GM12878 (cell line): ENCODE results near the gene HSPBP1. TPM values are rescaled to one million over a fixed set of nuclear protein-coding genes. Genes with fewer than 3 reads are reported as not detected.

Source experiments
- CEBPB ChIP-seq, 2 experiments: fragments of 150-350 bp in 1 of 2; IDR thresholded peaks; 2 replicates each; pipeline ENCODE4 v1.6.1; 2012 to 2014; ENCODE audit warnings: low read depth in 2 of 2, low read length in 2 of 2, borderline replicate concordance in 1 of 2, inconsistent platforms in 1 of 2
- EED ChIP-seq: sonication (generic); IDR thresholded peaks from 2 replicates; pipeline ENCODE4 v1.6.1; 2016; ENCODE audit warnings: antibody characterized with exemption, low read depth
- ELK1 ChIP-seq: IDR thresholded peaks from 2 replicates; pipeline ENCODE4 v1.6.1; 2012; ENCODE audit warnings: low read depth, low read length, improper control_type of control experiment
- EP300 ChIP-seq, 2 experiments: fragments of 150-350 bp in 1 of 2; IDR thresholded peaks; 2 replicates each; pipeline ENCODE4 v1.6.1; 2011 to 2012; ENCODE audit warnings: low read depth in 2 of 2, low read length in 2 of 2, borderline replicate concordance in 1 of 2, improper control_type of control experiment in 1 of 2, inconsistent platforms in 1 of 2; ENCODE audit not compliant: control insufficient read depth in 1 of 2
- EZH2 ChIP-seq: IDR thresholded peaks from 2 replicates; pipeline ENCODE4 v1.6.1; 2012; ENCODE audit warnings: low read depth, mild to moderate bottlenecking, control low read depth, inconsistent platforms, low read length, borderline replicate concordance; ENCODE audit not compliant: control insufficient read depth
- FOS ChIP-seq: IDR thresholded peaks from 3 replicates; pipeline ENCODE4 v1.6.1; 2011; ENCODE audit warnings: borderline replicate concordance; ENCODE audit not compliant: insufficient read length; ENCODE audit errors: extremely low read depth
- HDAC6 ChIP-seq: fragments of 200-600 bp; sonication (generic); IDR thresholded peaks from one replicate; pipeline ENCODE4 v1.8.0; 2017; ENCODE audit warnings: antibody characterized with exemption; ENCODE audit not compliant: unreplicated experiment
- KAT2A ChIP-seq: conservative IDR thresholded peaks from 2 replicates; pipeline ENCODE4 v1.6.1; 2011; ENCODE audit warnings: low read depth, low read length; ENCODE audit not compliant: control insufficient read depth
- LARP7 ChIP-seq: fragments of 450-650 bp; IDR thresholded peaks from 2 replicates; pipeline ENCODE4 v1.6.1; 2017; ENCODE audit warnings: mild to moderate bottlenecking
- MTA3 ChIP-seq: IDR thresholded peaks from 2 replicates; pipeline ENCODE4 v1.6.1; 2012; ENCODE audit warnings: low read length, inconsistent platforms, borderline replicate concordance
- NFYA ChIP-seq: IDR thresholded peaks from 2 replicates; pipeline ENCODE4 v1.6.1; 2011; ENCODE audit warnings: low read depth, mild to moderate bottlenecking, low read length, improper control_type of control experiment, borderline replicate concordance
- NR2F1 ChIP-seq: fragments of 450-650 bp; conservative IDR thresholded peaks from 2 replicates; pipeline ENCODE4 v1.6.1; 2017; ENCODE audit warnings: mild to moderate bottlenecking
- PAX8 ChIP-seq: fragments of 450-650 bp; IDR thresholded peaks from 2 replicates; pipeline ENCODE4 v1.6.1; 2017; ENCODE audit warnings: mild to moderate bottlenecking, moderate library complexity
- RAD51 ChIP-seq: fragments of 450-650 bp; IDR thresholded peaks from 2 replicates; pipeline ENCODE4 v1.6.1; 2016; ENCODE audit warnings: moderate library complexity, mild to moderate bottlenecking, inconsistent platforms
- REST ChIP-seq: IDR thresholded peaks from 2 replicates; pipeline ENCODE4 v1.6.1; 2012; ENCODE audit warnings: mild to moderate bottlenecking, low read depth, low read length
- RFX5 ChIP-seq: IDR thresholded peaks from 2 replicates; pipeline ENCODE4 v1.6.1; 2011; ENCODE audit warnings: low read depth, low read length, improper control_type of control experiment
- SMAD1 ChIP-seq: fragments of 450-650 bp; IDR thresholded peaks from 2 replicates; pipeline ENCODE4 v1.6.1; 2018; ENCODE audit warnings: mild to moderate bottlenecking, low read depth; ENCODE audit not compliant: partially characterized antibody
- YBX1 ChIP-seq: fragments of 450-650 bp; IDR thresholded peaks from 2 replicates; pipeline ENCODE4 v1.6.1; 2016; ENCODE audit warnings: antibody characterized with exemption
- ZNF207 ChIP-seq: fragments of 450-650 bp; IDR thresholded peaks from 2 replicates; pipeline ENCODE4 v1.6.1; 2014; ENCODE audit warnings: antibody characterized with exemption, mild to moderate bottlenecking, borderline replicate concordance
- ZZZ3 ChIP-seq: IDR thresholded peaks from 2 replicates; pipeline ENCODE4 v1.6.1; 2011; ENCODE audit warnings: low read depth; ENCODE audit not compliant: control insufficient read depth, insufficient read length
- polyA plus RNA-seq, 11 experiments: library from polyadenylated mRNA; depleted of rRNA in 4 of 11; unstranded in 6 of 11; stranded (reverse) in 5 of 11; fragments of >200 nt; fragmentation: Nextera tagmentation in 4 of 11; fragmentation: Illumina TruSeq in 1 of 11; extraction: Ambion mirVana in 4 of 11; extraction: Trizol in 1 of 11; gene quantifications; 1 replicate in 1 of 11; 2 replicates in 10 of 11; pipeline versions ENCODE4 v1.2.1 to v1.2.3, GENCODE V29; 2011 to 2016; ENCODE audit warnings: inconsistent platforms in 2 of 11, missing spikeins in 2 of 11, low read depth in 1 of 11
- total RNA-seq, 4 experiments: library from RNA; depleted of rRNA in 3 of 4; stranded (reverse); fragments of >200 nt in 3 of 4; fragmentation: Illumina TruSeq in 1 of 4; extraction: Trizol in 1 of 4; gene quantifications; 2 replicates each; pipeline versions ENCODE4 v1.2.1 to v1.2.3, GENCODE V29; 2013 to 2021
- TF ChIP-seq, protein P1 (sequence below): IDR thresholded peaks from 2 replicates; pipeline ENCODE4 v1.6.1; 2012; ENCODE audit warnings: low read length, inconsistent platforms
- TF ChIP-seq, protein P2 (sequence below): fragments of 150-350 bp; IDR thresholded peaks from 2 replicates; pipeline ENCODE4 v1.6.1; 2014; ENCODE audit warnings: mild to moderate bottlenecking, low read depth, low read length

HSPBP1 gene
- total and polyA plus RNA-seq, 10 of the 15 experiments (the other 5 are each of a cell fraction or from before 2014, with no cell fraction given), result 0.18 to 83.3 (median 23.0) TPM

DNA sequence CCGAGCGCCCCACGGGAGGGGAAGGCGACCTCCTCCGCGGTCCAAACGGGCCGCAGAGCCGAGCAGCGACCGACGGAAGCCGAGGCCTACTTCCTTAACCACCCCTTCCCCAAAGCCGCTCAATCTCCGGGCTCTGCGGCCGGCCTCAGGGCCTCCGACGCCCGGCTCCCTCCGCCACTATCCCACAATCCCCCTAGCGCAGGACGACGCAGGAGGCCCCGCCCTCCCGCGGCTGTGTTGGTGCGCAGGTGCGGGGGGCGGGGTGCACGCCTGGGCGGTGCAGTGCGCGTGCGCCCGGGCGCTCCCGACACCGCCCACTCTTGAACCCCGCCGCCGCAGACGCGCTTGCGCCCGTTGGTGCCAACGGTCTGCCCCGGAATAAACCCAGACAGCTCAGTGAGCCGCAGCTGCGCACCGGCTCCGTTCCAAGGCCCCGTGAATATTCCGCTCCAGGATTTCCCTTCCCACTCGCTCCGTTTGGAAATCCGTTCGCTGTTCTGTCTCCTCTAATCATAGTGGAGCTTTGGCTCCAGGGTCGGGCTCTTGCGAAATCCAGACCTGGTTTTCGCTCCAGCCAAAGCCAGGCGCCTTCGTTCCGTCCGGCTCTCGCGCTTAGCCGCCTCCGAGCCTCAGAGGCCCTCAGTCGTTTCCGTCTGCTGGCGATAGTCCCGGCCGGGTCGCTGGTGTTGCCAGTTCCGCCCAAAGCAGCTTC lies 20.9 kb downstream of the HSPBP1 start, which contains the start of gene PPP6R1 (continued):
- TF ChIP-seq REST (no peak; the same call in 1 of the 2 replicates), ELK1 (peak; percentile 9), ZZZ3 (no peak), CEBPB (IDR thresholded peaks at IDR 0.05; ENCODE audit: borderline replicate concordance in 1 of 2, low read depth in 2 of 2, low read length in 2 of 2) (peak in 1 of 2 experiments; percentile 24; a peak in 1 of 4 replicates), PAX8 (no peak), NR2F1 (peak; percentile 55), LARP7 (peak; percentile 50), EP300 (IDR thresholded peaks at IDR 0.05; ENCODE audit: borderline replicate concordance in 1 of 2, control insufficient read depth in 1 of 2, low read depth in 2 of 2, low read length in 2 of 2) (0 out of 4 replicates have a peak, but pooled peaks have one; percentile 5 to 30), FOS (no peak), MTA3 (no peak; the same call in 1 of the 2 replicates), RAD51 (no peak), NFYA (no peak), YBX1 (no peak), EZH2 (no peak), SMAD1 (peak; percentile 91), ZNF207 (peak; percentile 99), HDAC6 (no peak), RFX5 (0 out of 2 replicates have a peak, but pooled peaks have one; percentile 34), KAT2A (no peak), EED (peak; percentile 79)
- TF ChIP-seq, protein P1, sequence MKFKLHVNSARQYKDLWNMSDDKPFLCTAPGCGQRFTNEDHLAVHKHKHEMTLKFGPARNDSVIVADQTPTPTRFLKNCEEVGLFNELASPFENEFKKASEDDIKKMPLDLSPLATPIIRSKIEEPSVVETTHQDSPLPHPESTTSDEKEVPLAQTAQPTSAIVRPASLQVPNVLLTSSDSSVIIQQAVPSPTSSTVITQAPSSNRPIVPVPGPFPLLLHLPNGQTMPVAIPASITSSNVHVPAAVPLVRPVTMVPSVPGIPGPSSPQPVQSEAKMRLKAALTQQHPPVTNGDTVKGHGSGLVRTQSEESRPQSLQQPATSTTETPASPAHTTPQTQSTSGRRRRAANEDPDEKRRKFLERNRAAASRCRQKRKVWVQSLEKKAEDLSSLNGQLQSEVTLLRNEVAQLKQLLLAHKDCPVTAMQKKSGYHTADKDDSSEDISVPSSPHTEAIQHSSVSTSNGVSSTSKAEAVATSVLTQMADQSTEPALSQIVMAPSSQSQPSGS, result no peak; the same call in 1 of the 2 replicates
- TF ChIP-seq, protein P2, sequence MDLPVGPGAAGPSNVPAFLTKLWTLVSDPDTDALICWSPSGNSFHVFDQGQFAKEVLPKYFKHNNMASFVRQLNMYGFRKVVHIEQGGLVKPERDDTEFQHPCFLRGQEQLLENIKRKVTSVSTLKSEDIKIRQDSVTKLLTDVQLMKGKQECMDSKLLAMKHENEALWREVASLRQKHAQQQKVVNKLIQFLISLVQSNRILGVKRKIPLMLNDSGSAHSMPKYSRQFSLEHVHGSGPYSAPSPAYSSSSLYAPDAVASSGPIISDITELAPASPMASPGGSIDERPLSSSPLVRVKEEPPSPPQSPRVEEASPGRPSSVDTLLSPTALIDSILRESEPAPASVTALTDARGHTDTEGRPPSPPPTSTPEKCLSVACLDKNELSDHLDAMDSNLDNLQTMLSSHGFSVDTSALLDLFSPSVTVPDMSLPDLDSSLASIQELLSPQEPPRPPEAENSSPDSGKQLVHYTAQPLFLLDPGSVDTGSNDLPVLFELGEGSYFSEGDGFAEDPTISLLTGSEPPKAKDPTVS, result peak; percentile 55; the same call in 1 of the 2 replicates
